GM12872 (cell line): Measurements from ENCODE around the gene KRABD2.

Source experiments
- TF ChIP-seq, protein P1 (sequence below): IDR thresholded peaks from 3 replicates; pipeline ENCODE4 v1.5.1; 2011; ENCODE audit warnings: low read depth, mild to moderate bottlenecking, low read length, moderate library complexity; ENCODE audit not compliant: insufficient read depth

KRABD2 gene

DNA sequence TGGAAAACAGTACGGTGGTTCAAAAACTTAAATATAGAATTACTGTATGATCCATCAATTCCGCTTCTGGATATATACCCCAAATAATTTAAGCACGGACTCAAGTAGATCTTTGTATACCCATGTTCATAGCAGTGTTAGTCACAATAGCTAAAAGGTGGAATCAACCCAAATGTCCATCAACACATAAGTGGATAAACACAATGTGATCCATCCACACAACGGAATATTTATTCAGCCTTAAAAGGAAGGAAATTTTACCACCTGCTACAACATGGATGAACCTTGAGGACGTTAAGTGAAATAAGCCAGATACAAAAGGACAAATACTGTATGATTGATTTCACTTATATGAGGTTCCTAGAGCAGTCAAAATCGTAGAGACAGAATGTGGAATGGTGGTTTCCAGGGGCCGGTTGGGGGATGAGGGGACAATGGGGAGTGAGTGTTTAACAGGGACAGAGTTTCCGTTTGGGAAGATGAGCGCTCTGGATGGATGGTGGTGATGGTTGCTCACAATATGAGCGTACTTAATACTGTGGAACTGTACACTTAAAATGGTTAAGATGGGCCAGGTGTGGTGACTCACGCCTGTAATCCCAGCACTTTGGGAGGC, 26.5 kb upstream of the KRABD2 start:
- TF ChIP-seq, protein P1, sequence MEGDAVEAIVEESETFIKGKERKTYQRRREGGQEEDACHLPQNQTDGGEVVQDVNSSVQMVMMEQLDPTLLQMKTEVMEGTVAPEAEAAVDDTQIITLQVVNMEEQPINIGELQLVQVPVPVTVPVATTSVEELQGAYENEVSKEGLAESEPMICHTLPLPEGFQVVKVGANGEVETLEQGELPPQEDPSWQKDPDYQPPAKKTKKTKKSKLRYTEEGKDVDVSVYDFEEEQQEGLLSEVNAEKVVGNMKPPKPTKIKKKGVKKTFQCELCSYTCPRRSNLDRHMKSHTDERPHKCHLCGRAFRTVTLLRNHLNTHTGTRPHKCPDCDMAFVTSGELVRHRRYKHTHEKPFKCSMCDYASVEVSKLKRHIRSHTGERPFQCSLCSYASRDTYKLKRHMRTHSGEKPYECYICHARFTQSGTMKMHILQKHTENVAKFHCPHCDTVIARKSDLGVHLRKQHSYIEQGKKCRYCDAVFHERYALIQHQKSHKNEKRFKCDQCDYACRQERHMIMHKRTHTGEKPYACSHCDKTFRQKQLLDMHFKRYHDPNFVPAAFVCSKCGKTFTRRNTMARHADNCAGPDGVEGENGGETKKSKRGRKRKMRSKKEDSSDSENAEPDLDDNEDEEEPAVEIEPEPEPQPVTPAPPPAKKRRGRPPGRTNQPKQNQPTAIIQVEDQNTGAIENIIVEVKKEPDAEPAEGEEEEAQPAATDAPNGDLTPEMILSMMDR: no peak

DNA sequence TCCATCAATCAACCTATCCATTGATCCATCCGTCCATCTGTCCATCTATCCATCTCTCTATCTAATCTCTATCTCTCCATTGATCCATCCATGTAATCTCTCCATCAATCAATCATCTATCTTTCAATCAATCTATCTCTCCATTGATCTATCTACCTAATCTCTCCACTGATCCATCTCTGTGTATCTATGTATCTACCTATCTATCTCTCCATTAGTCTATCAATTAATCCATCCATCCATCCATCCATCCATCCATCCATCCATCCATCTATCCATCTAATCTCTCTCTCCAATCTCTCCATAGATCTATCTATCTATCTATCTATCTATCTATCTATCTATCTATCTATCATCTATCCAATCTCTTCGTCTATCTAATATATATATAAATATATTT, 24.6 kb upstream of the KRABD2 start:
- TF ChIP-seq, protein P1: no peak

DNA sequence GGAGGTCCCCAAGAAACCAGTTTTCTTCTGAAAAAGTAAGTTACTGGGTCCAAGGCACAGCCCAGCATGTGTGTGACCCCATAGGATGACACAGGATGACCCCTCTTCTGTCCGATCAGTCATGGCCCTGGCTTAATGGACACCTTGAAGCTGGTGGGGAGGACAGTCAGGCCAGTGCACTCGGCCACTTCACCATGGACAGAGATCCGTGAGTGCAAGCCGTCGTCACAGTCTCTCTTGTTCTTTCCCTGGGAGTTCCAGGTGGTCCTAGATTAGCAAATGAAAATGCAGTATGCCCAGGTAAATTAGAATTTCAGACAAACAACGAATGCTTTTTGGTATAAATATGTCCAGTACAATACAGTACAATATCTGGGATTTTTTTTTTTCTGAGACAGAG, 22.5 kb upstream of the KRABD2 start:
- TF ChIP-seq, protein P1: no peak

DNA sequence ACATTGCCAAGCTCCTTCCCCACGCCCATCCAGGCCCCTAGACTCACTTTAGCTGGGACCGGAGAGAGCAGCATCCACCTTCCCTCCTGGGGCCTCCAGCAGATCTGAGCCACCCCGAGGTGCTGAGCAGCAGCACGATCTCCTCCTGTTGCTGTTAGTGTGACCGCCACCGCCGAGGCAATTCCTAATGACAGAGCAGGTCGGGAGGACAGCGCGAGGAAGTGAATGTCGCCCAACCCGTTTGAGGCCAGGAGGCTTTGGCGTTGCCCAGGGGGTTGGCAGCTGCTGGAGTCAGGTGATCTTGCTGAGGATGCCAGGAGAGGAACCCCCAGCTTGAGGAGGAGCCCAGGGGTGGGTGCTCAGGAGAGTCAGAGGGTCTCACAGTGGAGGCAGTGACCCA, 21.1 kb upstream of the KRABD2 start, which contains the start of gene RNF222:
TSS of gene RNF222 (minus strand) at position 192 of the 400 bp plus-strand sequence. CDS start 4,366 bp downstream, outside the sequence.
- TF ChIP-seq, protein P1: no peak

DNA sequence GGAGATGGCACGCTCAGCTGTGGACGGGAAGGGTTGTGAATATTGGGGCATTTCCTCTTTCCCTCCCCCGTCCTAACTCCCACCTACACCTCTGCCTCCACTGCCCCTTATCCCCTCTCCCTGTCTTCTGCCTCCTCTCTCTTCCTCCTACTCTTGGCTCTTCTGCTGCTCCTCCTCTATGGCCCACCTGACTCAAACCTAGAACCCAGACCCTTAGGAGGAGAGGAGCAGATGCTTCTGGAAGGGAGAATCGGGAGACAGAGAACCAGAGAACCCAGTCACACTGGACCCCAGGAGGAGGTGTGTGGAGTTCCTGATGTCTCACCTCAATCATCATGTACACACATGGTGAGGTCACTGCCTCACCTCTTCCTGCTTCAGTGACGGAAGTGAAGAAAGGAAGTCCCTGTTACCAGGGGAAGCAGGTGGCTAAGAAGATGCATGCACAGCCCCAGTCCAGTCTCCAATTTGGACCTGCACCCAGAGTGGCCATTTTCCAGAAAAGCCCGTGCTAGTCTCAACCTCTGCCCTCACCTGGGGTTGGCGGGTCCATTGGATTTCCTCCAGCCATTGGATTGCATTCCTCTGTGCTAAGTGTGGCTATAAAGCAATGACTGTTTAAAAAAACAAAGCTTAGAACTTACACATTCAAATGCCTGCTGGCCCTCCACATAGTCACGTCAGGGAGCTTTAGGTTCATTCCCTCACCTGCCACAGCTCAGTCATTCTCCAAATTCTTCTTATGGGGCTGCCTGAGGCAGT, 17.1 kb upstream of the KRABD2 start:
- TF ChIP-seq, protein P1: no peak

DNA sequence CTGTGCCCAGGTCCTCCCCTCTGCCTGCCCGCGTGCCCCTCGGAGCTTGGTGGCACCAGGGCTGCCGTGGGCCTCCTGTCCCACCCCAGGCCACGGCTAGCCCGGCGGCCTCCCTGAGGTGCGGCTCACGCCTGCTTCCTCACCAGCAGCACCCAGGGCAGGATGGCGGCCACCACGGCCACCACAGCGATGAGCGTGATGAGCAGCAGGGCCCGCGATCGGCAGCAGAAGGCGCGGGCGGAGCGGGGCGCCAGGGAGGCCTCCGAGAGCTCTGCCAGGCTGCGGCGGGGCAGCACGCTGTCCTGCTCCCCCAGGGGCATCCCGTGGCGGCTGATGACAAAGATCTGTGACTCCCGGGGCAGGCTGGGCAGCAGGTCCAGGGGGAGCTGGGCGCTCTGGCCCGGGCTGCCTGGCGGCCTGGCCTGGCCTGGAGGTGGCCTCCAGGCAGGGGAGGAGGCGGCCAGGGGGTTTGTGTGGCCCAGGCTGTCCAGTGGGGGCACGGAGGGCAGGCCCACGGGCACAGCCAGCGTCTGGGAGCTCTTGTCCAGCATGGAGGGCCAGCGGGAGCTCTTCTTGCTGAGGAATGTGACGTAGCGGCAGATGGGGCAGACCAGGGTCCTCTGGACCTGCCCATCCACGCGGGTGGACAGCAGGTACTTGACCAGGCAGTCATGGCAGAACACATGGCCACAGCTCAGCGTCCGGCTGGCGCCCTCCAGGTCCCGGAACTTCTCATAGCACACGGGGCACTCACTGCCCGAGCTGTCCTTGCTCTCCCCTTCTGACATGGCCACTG, 16.4 kb upstream of the KRABD2 start:
- TF ChIP-seq, protein P1: no peak

DNA sequence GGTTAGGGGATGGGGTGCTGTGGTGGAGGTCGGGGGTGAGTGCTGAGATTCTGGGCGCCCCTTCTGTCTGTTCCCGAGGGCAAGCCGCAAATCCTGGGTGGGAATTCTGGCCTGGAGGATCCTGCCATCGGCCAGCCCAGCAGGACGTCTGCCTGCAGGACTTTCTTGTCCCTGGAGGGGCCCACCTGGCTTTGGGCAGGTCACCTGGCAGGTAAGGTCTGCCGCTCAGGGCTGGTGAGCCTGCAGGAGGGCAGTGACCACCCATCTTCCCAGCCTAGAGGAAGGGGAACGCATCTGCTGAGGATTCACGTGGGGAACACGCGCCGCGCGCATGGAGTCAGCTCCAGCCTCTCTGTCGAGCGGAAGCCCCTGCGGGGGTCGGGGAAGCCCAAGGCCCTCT, 15.8 kb upstream of the KRABD2 start:
- TF ChIP-seq, protein P1: no peak
